IMR-90 (cell line): ENCODE measurements around the gene C1orf167. TPM values are rescaled to one million over a fixed set of nuclear protein-coding genes. Genes with fewer than 3 reads are reported as not detected.

ENCODE experiments used
- ATAC-seq: fragments of 200-7000 bp; cut with Tn5 transposase; 2 replicates; pipeline ENCODE4 v1.9.1; 2020; ENCODE audit warnings: low read depth, mild to moderate bottlenecking, moderate library complexity
- BruUV-seq: library from RNA; stranded (reverse); fragments of 400-500 nt; replicated peaks from 2 replicates; lab custom pipeline; 2021; lab: Mats Ljungman, UMichigan
- CTCF ChIA-PET: fragments of 300-600 bp; formaldehyde crosslinking; extraction: SDS; loops from one replicate; lab custom pipeline; 2021; ENCODE audit warnings: antibody characterized with exemption; lab: Yijun Ruan, JAX
- POLR2A ChIA-PET: fragments of 300-600 bp; sonication (Branson Sonifier 250); formaldehyde crosslinking; loops from one replicate; lab custom pipeline; 2022; ENCODE audit warnings: antibody characterized with exemption; ENCODE audit not compliant: unreplicated experiment; lab: Charles Lee
- DNase-seq: peaks from one replicate; pipeline ENCODE4 v3.0.0; 2013
- H2AFZ ChIP-seq: replicated peaks from 2 replicates; pipeline ENCODE3; 2013; ENCODE audit warnings: low read length, mild to moderate bottlenecking; ENCODE audit not compliant: poor library complexity
- H2AK5ac ChIP-seq: 2 replicates; pipeline ENCODE4 v1.6.1; 2013; ENCODE audit warnings: low read depth, low read length, inconsistent platforms
- H2AK9ac ChIP-seq: replicated peaks from 2 replicates; pipeline ENCODE3; 2013; ENCODE audit warnings: mild to moderate bottlenecking, low read depth, low read length, moderate library complexity; ENCODE audit not compliant: poor library complexity
- H2BK120ac ChIP-seq: 2 replicates; pipeline ENCODE4 v1.6.1; 2013; ENCODE audit warnings: low read depth, low read length, inconsistent platforms
- H2BK15ac ChIP-seq: 3 replicates; pipeline ENCODE4 v1.6.1; 2013; ENCODE audit warnings: low read depth, low read length, inconsistent platforms
- H2BK20ac ChIP-seq: 2 replicates; pipeline ENCODE4 v1.6.1; 2013; ENCODE audit warnings: low read depth, mild to moderate bottlenecking, inconsistent platforms, low read length, moderate library complexity
- H2BK5ac ChIP-seq: 2 replicates; pipeline ENCODE4 v1.6.1; 2013; ENCODE audit warnings: mild to moderate bottlenecking, low read depth, low read length, inconsistent platforms; ENCODE audit not compliant: poor library complexity, severe bottlenecking
- H3K14ac ChIP-seq: replicated peaks from 2 replicates; pipeline ENCODE4 v1.6.1; 2013; ENCODE audit warnings: low read depth, low read length, inconsistent platforms
- H3K18ac ChIP-seq: 2 replicates; pipeline ENCODE4 v1.6.1; 2013; ENCODE audit warnings: low read depth, low read length, control low read depth
- H3K23ac ChIP-seq: 2 replicates; pipeline ENCODE4 v1.6.1; 2013; ENCODE audit warnings: low read depth, low read length, inconsistent platforms
- H3K27ac ChIP-seq: 2 replicates; pipeline ENCODE4 v1.5.1; 2013; ENCODE audit warnings: mild to moderate bottlenecking, control low read depth, low read length; ENCODE audit not compliant: insufficient read depth
- H3K27me3 ChIP-seq: 2 replicates; pipeline ENCODE4 v1.6.1; 2013; ENCODE audit warnings: low read length; ENCODE audit not compliant: control insufficient read depth, insufficient read depth
- H3K36me3 ChIP-seq: 2 replicates; pipeline ENCODE4 v1.6.1; 2013; ENCODE audit warnings: low read length, mixed read lengths; ENCODE audit not compliant: control insufficient read depth, insufficient read depth
- H3K4ac ChIP-seq: 2 replicates; pipeline ENCODE4 v1.6.1; 2013; ENCODE audit warnings: low read depth, low read length, inconsistent platforms
- H3K4me1 ChIP-seq: 2 replicates; pipeline ENCODE4 v1.6.1; 2013; ENCODE audit warnings: low read length, mixed read lengths; ENCODE audit not compliant: control insufficient read depth, insufficient read depth
- H3K4me2 ChIP-seq: 2 replicates; pipeline ENCODE4 v1.6.1; 2013; ENCODE audit warnings: low read depth, mild to moderate bottlenecking, control low read depth, low read length, moderate library complexity
- H3K4me3 ChIP-seq: 2 replicates; pipeline ENCODE4 v1.5.1; 2013; ENCODE audit warnings: low read depth, mild to moderate bottlenecking, control low read depth, low read length, moderate library complexity; ENCODE audit not compliant: insufficient read depth
- H3K56ac ChIP-seq: 2 replicates; pipeline ENCODE4 v1.6.1; 2013; ENCODE audit warnings: low read length, inconsistent platforms; ENCODE audit not compliant: insufficient read depth; ENCODE audit errors: extremely low read depth
- H3K79me1 ChIP-seq, 2 experiments: 2 replicates each; pipeline ENCODE4 v1.6.1; 2013; ENCODE audit warnings: low read length in 2 of 2, inconsistent platforms in 1 of 2, low read depth in 1 of 2
- H3K9ac ChIP-seq: 2 replicates; pipeline ENCODE4 v1.6.1; 2013; ENCODE audit warnings: low read depth, low read length, control low read depth
- H3K9me1 ChIP-seq: 2 replicates; pipeline ENCODE4 v1.6.1; 2013; ENCODE audit warnings: low read length, inconsistent platforms; ENCODE audit not compliant: insufficient read depth
- H3K9me3 ChIP-seq: 2 replicates; pipeline ENCODE4 v1.6.1; 2013; ENCODE audit warnings: low read length; ENCODE audit not compliant: control insufficient read depth, insufficient read depth
- H4K20me1 ChIP-seq: 2 replicates; pipeline ENCODE4 v1.6.1; 2013; ENCODE audit warnings: low read length, inconsistent platforms; ENCODE audit not compliant: insufficient read depth
- H4K5ac ChIP-seq: 2 replicates; pipeline ENCODE4 v1.6.1; 2013; ENCODE audit warnings: mild to moderate bottlenecking, low read depth, low read length, control low read depth
- H4K8ac ChIP-seq, 2 experiments: 2 replicates each; pipeline ENCODE4 v1.6.1; 2013; ENCODE audit warnings: low read depth in 2 of 2, low read length in 2 of 2, control low read depth in 1 of 2, inconsistent platforms in 1 of 2
- H4K91ac ChIP-seq: 2 replicates; pipeline ENCODE4 v1.6.1; 2013; ENCODE audit warnings: low read depth, low read length, inconsistent platforms; ENCODE audit not compliant: insufficient read depth
- BHLHE40 ChIP-seq: fragments of 150-350 bp; IDR thresholded peaks from 2 replicates; pipeline ENCODE4 v1.6.1; 2016; ENCODE audit warnings: mild to moderate bottlenecking, low read depth, low read length
- CEBPB ChIP-seq: IDR thresholded peaks from 2 replicates; pipeline ENCODE4 v1.6.1; 2012; ENCODE audit warnings: low read depth, low read length, improper control_type of control experiment
- CHD1 ChIP-seq: IDR thresholded peaks from 2 replicates; pipeline ENCODE4 v1.6.1; 2012; ENCODE audit warnings: low read depth, low read length, improper control_type of control experiment
- CTCF ChIP-seq: conservative IDR thresholded peaks from 2 replicates; pipeline ENCODE4 v1.5.1; 2012; ENCODE audit warnings: mild to moderate bottlenecking, low read depth, low read length, improper control_type of control experiment
- ELK1 ChIP-seq: fragments of 150-350 bp; IDR thresholded peaks from 2 replicates; pipeline ENCODE4 v1.6.1; 2016; ENCODE audit warnings: low read depth, mild to moderate bottlenecking, low read length, moderate library complexity, borderline replicate concordance
- FOS ChIP-seq: fragments of 150-350 bp; IDR thresholded peaks from 2 replicates; pipeline ENCODE4 v1.6.1; 2016; ENCODE audit warnings: low read depth, low read length
- MAFK ChIP-seq: IDR thresholded peaks from 2 replicates; pipeline ENCODE4 v1.6.1; 2012; ENCODE audit warnings: low read depth, low read length, improper control_type of control experiment
- MAZ ChIP-seq: IDR thresholded peaks from 2 replicates; pipeline ENCODE4 v1.6.1; 2012; ENCODE audit warnings: low read depth, mild to moderate bottlenecking, low read length, improper control_type of control experiment, moderate library complexity, borderline replicate concordance
- MXI1 ChIP-seq: IDR thresholded peaks from 2 replicates; pipeline ENCODE4 v1.6.1; 2012; ENCODE audit warnings: low read depth, mild to moderate bottlenecking, low read length, moderate library complexity, borderline replicate concordance
- NFE2L2 ChIP-seq: fragments of 150-350 bp; IDR thresholded peaks from 2 replicates; pipeline ENCODE4 v1.6.1; 2016; ENCODE audit warnings: low read depth, mild to moderate bottlenecking, low read length
- POLR2A ChIP-seq: IDR thresholded peaks from 2 replicates; pipeline ENCODE4 v1.6.1; 2012; ENCODE audit warnings: mild to moderate bottlenecking, low read depth, low read length
- RAD21 ChIP-seq: IDR thresholded peaks from 2 replicates; pipeline ENCODE4 v1.6.1; 2012; ENCODE audit warnings: low read length, improper control_type of control experiment
- RCOR1 ChIP-seq: IDR thresholded peaks from 2 replicates; pipeline ENCODE4 v1.6.1; 2012; ENCODE audit warnings: mild to moderate bottlenecking, low read length, improper control_type of control experiment; ENCODE audit not compliant: insufficient replicate concordance
- RFX5 ChIP-seq: IDR thresholded peaks from 2 replicates; pipeline ENCODE4 v1.8.0; 2012; ENCODE audit warnings: low read depth, mild to moderate bottlenecking, low read length, moderate library complexity
- SMC3 ChIP-seq: fragments of 150-350 bp; IDR thresholded peaks from 2 replicates; pipeline ENCODE4 v1.6.1; 2016; ENCODE audit warnings: low read depth, mild to moderate bottlenecking, antibody characterized with exemption, low read length, moderate library complexity
- USF2 ChIP-seq: fragments of 150-350 bp; IDR thresholded peaks from 2 replicates; pipeline ENCODE4 v1.6.1; 2017; ENCODE audit warnings: mild to moderate bottlenecking, antibody characterized with exemption, low read length, low read depth
- WGBS, 2 experiments: methylation state at CpG; one replicate each; pipeline versions ENCODE4 v1.1.5 to v1.1.7; 2013; ENCODE audit warnings: missing lambda C conversion rate in 2 of 2; ENCODE audit not compliant: insufficient read length in 1 of 2; ENCODE audit errors: extremely low coverage in 2 of 2; 5-methylcytosine and 5-hydroxymethylcytosine counted together
- dilution Hi-C: fragments of 300-500 bp; cut with HindIII; formaldehyde crosslinking; loops from one replicate; pipeline ENCODE4 v1.14.3; 2018; ENCODE audit warnings: low sequenced_read_pairs; ENCODE audit not compliant: unreplicated experiment
- in situ Hi-C: fragments of 300-500 bp; cut with MboI; formaldehyde crosslinking; loops from 3 replicates; pipeline ENCODE4 v1.14.3; 2019; ENCODE audit warnings: low sequenced_read_pairs, inconsistent platforms, mixed read lengths
- intact Hi-C: fragments of 100-400 bp; cut with micrococcal nuclease; formaldehyde crosslinking; loops from 2 replicates; pipeline ENCODE4 v1.10.0; 2022
- polyA plus RNA-seq, 3 experiments: library from polyadenylated mRNA; depleted of rRNA; stranded (reverse); fragments of >200 nt; gene quantifications; 2 replicates each; pipeline ENCODE4 v1.2.3, GENCODE V29; 2012; ENCODE audit warnings: low replicate concordance in 1 of 3
- total RNA-seq: library from RNA; depleted of rRNA; stranded (reverse); fragments of >200 nt; gene quantifications from 2 replicates; pipeline ENCODE4 v1.2.3, GENCODE V29; 2012

The C1orf167 gene
- total and polyA plus RNA-seq, 2 of the 4 experiments (the other 2 are of a cell fraction): under 0.01 to 0.15 TPM

GRCh38 chr1:11752359-11753088 is 9.5 kb upstream of the C1orf167 start:
- TF ChIP-seq RCOR1 (no peak), MXI1 (no peak), RAD21 (no peak), USF2 (no peak), CHD1 (no peak), RFX5 (no peak), ELK1 (no peak), MAFK (no peak), POLR2A (no peak), FOS (no peak), SMC3 (no peak), MAZ (no peak), CTCF (no peak), NFE2L2 (no peak), BHLHE40 (no peak), CEBPB (no peak)
- dilution Hi-C loops (no loop called here), in situ Hi-C loops (no loop called here), intact Hi-C loops (no loop called here)
- Histone ChIP-seq H2AFZ (no peak overlapping the region), H2BK120ac (no peak overlapping the region), H3K36me3 (peaks cover 21% of the 10 kb centered on the region), H3K9me3 (0 out of 2 replicates have a peak, but pooled peaks cover 2% of the 10 kb centered on the region), H3K4me1 (no peaks in the 10 kb centered on the region), H3K56ac (no peak overlapping the region), H4K8ac (no peak overlapping the region), H3K4ac (no peak overlapping the region), H3K4me3 (no peak overlapping the region), H3K9me1 (no peaks in the 10 kb centered on the region), H3K4me2 (no peak overlapping the region), H2AK9ac (no peak overlapping the region), H2BK20ac (no peak overlapping the region), H3K14ac (no peak overlapping the region), H2BK5ac (no peak overlapping the region), H2BK15ac (no peak overlapping the region), H4K91ac (no peak overlapping the region), H3K18ac (no peak overlapping the region), H3K79me1 (no peaks in the 10 kb centered on the region), H4K5ac (no peak overlapping the region), H3K23ac (no peak overlapping the region), H3K9ac (no peak overlapping the region), H4K20me1 (no peaks in the 10 kb centered on the region), H3K27me3 (peaks cover 8% of the 10 kb centered on the region), H2AK5ac (no peak overlapping the region), H3K27ac (no peak overlapping the region)
- ATAC-seq (no peak), DNase-seq (no peak)
- WGBS, 2 experiments: 33% methylated on average over 2 of the region's 17 CpGs; no CpG with 5 or more reads in 1 of the 2 experiments
- ChIA-PET CTCF (no interaction called here), POLR2A (no interaction called here)
- BruUV-seq: no TSS peak
